ENCODE results near the gene PARD6B. TPM values are rescaled to one million over a fixed set of nuclear protein-coding genes. Genes with fewer than 3 reads are reported as not detected.

PARD6B gene
- total and polyA plus RNA-seq, 2 of the 13 experiments (the other 11 are each of a cell fraction or from before 2014, with no cell fraction given) = 6.9 to 22.2 TPM

- TF ChIP-seq KDM6A (CRISPR knock-in tag; IDR thresholded peaks at IDR 0.05; ENCODE audit: low read depth) = no peak
- peak; percentile 90 for TF ChIP-seq CBX1 (IDR thresholded peaks at IDR 0.05; ENCODE audit: low read depth)
- TF ChIP-seq SKI (IDR thresholded peaks at IDR 0.05; ENCODE audit: partially characterized antibody) = peak; percentile 40
- no peak for TF ChIP-seq ZNF101 (CRISPR knock-in tag; IDR thresholded peaks at IDR 0.05; ENCODE audit: borderline replicate concordance, low read depth)
- peak; percentile 86; the same call in 1 of the 2 replicates for TF ChIP-seq THRA (CRISPR knock-in tag; IDR thresholded peaks at IDR 0.05; ENCODE audit: borderline replicate concordance)
- peak; percentile 95 for TF ChIP-seq PITX1 (CRISPR knock-in tag; IDR thresholded peaks at IDR 0.05)
- peak; percentile 81 for TF ChIP-seq ZNF883 (CRISPR knock-in tag; IDR thresholded peaks at IDR 0.05; ENCODE audit: not compliant biosample characterization)
- no peak; the same call in 1 of the 2 replicates for TF ChIP-seq TOPORS (CRISPR knock-in tag; IDR thresholded peaks at IDR 0.05)
- TF ChIP-seq ZNF775 (CRISPR knock-in tag; IDR thresholded peaks at IDR 0.05; ENCODE audit: borderline replicate concordance) = no peak
- peak; percentile 50; the same call in 1 of the 2 replicates for TF ChIP-seq PREB (CRISPR knock-in tag; IDR thresholded peaks at IDR 0.05)
- TF ChIP-seq, protein P1, sequence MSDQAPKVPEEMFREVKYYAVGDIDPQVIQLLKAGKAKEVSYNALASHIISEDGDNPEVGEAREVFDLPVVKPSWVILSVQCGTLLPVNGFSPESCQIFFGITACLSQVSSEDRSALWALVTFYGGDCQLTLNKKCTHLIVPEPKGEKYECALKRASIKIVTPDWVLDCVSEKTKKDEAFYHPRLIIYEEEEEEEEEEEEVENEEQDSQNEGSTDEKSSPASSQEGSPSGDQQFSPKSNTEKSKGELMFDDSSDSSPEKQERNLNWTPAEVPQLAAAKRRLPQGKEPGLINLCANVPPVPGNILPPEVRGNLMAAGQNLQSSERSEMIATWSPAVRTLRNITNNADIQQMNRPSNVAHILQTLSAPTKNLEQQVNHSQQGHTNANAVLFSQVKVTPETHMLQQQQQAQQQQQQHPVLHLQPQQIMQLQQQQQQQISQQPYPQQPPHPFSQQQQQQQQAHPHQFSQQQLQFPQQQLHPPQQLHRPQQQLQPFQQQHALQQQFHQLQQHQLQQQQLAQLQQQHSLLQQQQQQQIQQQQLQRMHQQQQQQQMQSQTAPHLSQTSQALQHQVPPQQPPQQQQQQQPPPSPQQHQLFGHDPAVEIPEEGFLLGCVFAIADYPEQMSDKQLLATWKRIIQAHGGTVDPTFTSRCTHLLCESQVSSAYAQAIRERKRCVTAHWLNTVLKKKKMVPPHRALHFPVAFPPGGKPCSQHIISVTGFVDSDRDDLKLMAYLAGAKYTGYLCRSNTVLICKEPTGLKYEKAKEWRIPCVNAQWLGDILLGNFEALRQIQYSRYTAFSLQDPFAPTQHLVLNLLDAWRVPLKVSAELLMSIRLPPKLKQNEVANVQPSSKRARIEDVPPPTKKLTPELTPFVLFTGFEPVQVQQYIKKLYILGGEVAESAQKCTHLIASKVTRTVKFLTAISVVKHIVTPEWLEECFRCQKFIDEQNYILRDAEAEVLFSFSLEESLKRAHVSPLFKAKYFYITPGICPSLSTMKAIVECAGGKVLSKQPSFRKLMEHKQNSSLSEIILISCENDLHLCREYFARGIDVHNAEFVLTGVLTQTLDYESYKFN (CRISPR knock-in tag; conservative IDR thresholded peaks at IDR 0.05) = peak; percentile 77
- peak; percentile 73; the same call in 2 of the 3 replicates for TF ChIP-seq MXI1 (IDR thresholded peaks at IDR 0.05; ENCODE audit: borderline replicate concordance, low read depth, low read length)
- no peak for TF ChIP-seq PAF1 (CRISPR knock-in tag; IDR thresholded peaks at IDR 0.05)
- TF ChIP-seq FOSL1 (CRISPR knock-in tag; IDR thresholded peaks at IDR 0.05; ENCODE audit: borderline replicate concordance) = peak; percentile 43; the same call in 1 of the 2 replicates
- peak; percentile 68; the same call in 1 of the 2 replicates for TF ChIP-seq GMEB1 (CRISPR knock-in tag; IDR thresholded peaks at IDR 0.05; ENCODE audit: borderline replicate concordance)
- peak; percentile 98 for TF ChIP-seq HOXA5 (CRISPR knock-in tag; IDR thresholded peaks at IDR 0.05)
- TF ChIP-seq ZNF18 (CRISPR knock-in tag; IDR thresholded peaks at IDR 0.05; ENCODE audit: insufficient replicate concordance) = no peak
- TF ChIP-seq ZNF224 (CRISPR knock-in tag; IDR thresholded peaks at IDR 0.05) = peak; percentile 87; the same call in 1 of the 2 replicates
Measured at GRCh38 chr20:50790651-50791277, 59.4 kb downstream of the PARD6B start (continued).

All from HepG2 (cell line).